Measurements from ENCODE around the gene GOLGA8H. TPM values are rescaled to one million over a fixed set of nuclear protein-coding genes. Genes with fewer than 3 reads are reported as not detected.
"Not testable (repeated sequence)": the region's sequence is repeated elsewhere in the genome, so short reads cannot be mapped to it uniquely, and the experiment has no call there.

The GOLGA8H gene
- polyA plus RNA-seq (2013, experiment 1 of 2; ENCODE audit: insufficient read length) = 0.20 TPM
- polyA plus RNA-seq (2013, experiment 2 of 2; ENCODE audit: insufficient read length) = not detected

GRCh38 chr15:30603796-30604195 lies at the start of gene GOLGA8H:
GOLGA8H (plus strand) TSS chr15:30604028; CDS start chr15:30604126, 98 bp downstream.
- not testable (repeated sequence) for DNase-seq

- DNase-seq = not testable (repeated sequence)
These were observed 36.9 kb upstream of the GOLGA8H start for GRCh38 chr15:30566949-30567348.

- DNase-seq = not testable (repeated sequence)
These were observed 30.8 kb upstream of the GOLGA8H start for GRCh38 chr15:30573012-30573491.

- not testable (repeated sequence) for DNase-seq
These were observed 24.3 kb upstream of the GOLGA8H start for GRCh38 chr15:30579394-30579970.

GRCh38 chr15:30580716-30581115 lies 23.1 kb upstream of the GOLGA8H start:
- DNase-seq = not testable (repeated sequence)

GRCh38 chr15:30598953-30599352 lies 4.9 kb upstream of the GOLGA8H start:
- DNase-seq = not testable (repeated sequence)

- DNase-seq = not testable (repeated sequence)
These were observed 8.4 kb downstream of the GOLGA8H start for GRCh38 chr15:30612271-30612670.

- peak; percentile 14 for DNase-seq
These were observed 17.5 kb downstream of the GOLGA8H start for GRCh38 chr15:30621342-30621741.

- peak; percentile 99 for DNase-seq
These were observed 21.8 kb downstream of the GOLGA8H start, which contains the start of gene ARHGAP11B for GRCh38 chr15:30625436-30626193. ARHGAP11B (plus strand) TSS chr15:30626128.

GRCh38 chr15:30626194-30626565 lies 22.4 kb downstream of the GOLGA8H start:
- DNase-seq = peak; percentile 19

GRCh38 chr15:30626632-30627031 lies 22.8 kb downstream of the GOLGA8H start:
- DNase-seq = peak; percentile 17

GRCh38 chr15:30650012-30650929 lies 46.4 kb downstream of the GOLGA8H start:
- no peak for DNase-seq

GRCh38 chr15:30661154-30661553 lies 57.3 kb downstream of the GOLGA8H start:
- DNase-seq = peak; percentile 12

All from fibroblast of skin of back (primary cell).